ENCODE data around the gene GRK6.
A peak's percentile ranks its signal among the peaks of the same experiment; 100 is the strongest.
"Not testable (repeated sequence)": the region's sequence is repeated elsewhere in the genome, so short reads cannot be mapped to it uniquely, and the experiment has no call there.

The GRK6 gene

GRCh38 chr5:177399997-177400868, 26.2 kb upstream of the GRK6 start, which contains the start of gene PFN3:
Gene PFN3 (minus strand): TSS chr5:177400661. CDS start chr5:177400576, 85 bp downstream.
- no peak for DNase-seq

GRCh38 chr5:177402271-177403043, 24.0 kb upstream of the GRK6 start:
- DNase-seq: peak; percentile 35

GRCh38 chr5:177403102-177403791, 23.2 kb upstream of the GRK6 start:
- no peak for DNase-seq

- DNase-seq: peak; percentile 25
Observed at GRCh38 chr5:177403792-177404640, 22.5 kb upstream of the GRK6 start.

- DNase-seq: peak; percentile 22
Observed at GRCh38 chr5:177404641-177405179, 21.8 kb upstream of the GRK6 start.

GRCh38 chr5:177405312-177405711, 21.2 kb upstream of the GRK6 start:
- DNase-seq: no peak

- no peak for DNase-seq
Observed at GRCh38 chr5:177405805-177406204, 20.7 kb upstream of the GRK6 start.

- no peak for DNase-seq
Observed at GRCh38 chr5:177409043-177409801, 17.3 kb upstream of the GRK6 start, which contains the start of gene F12. Gene F12 (minus strand): TSS chr5:177409564. CDS start chr5:177409527, 37 bp downstream.

GRCh38 chr5:177410575-177410974, 15.9 kb upstream of the GRK6 start:
- no peak for DNase-seq

GRCh38 chr5:177412603-177413233, 13.8 kb upstream of the GRK6 start:
- DNase-seq: no peak

GRCh38 chr5:177414481-177414880, 12.0 kb upstream of the GRK6 start:
- no peak for DNase-seq

GRCh38 chr5:177417081-177417480, 9.4 kb upstream of the GRK6 start:
- DNase-seq: not testable (repeated sequence)

- no peak for DNase-seq
Observed at GRCh38 chr5:177419046-177419445, 7.4 kb upstream of the GRK6 start.

- not testable (repeated sequence) for DNase-seq
Observed at GRCh38 chr5:177420472-177420871, 6.0 kb upstream of the GRK6 start.

- DNase-seq: no peak
Observed at GRCh38 chr5:177421062-177421798, 5.2 kb upstream of the GRK6 start.

- DNase-seq: no peak
Observed at GRCh38 chr5:177423671-177424070, 2.8 kb upstream of the GRK6 start.

- DNase-seq: no peak
Observed at GRCh38 chr5:177425196-177425800, 1.2 kb upstream of the GRK6 start.

GRCh38 chr5:177425801-177426565, 493 bp upstream of the GRK6 start:
- peak; percentile 97 for DNase-seq
